SK-N-SH (cell line): Measurements from ENCODE around the gene TRIM8. TPM values are rescaled to one million over a fixed set of nuclear protein-coding genes. Genes with fewer than 3 reads are reported as not detected.

Experiments used
- CTCF ChIA-PET: fragments of 300-600, 350-600 bp; formaldehyde crosslinking; extraction: SDS; loops from one replicate; lab custom pipeline; 2021; lab: Yijun Ruan, JAX
- POLR2A ChIA-PET: fragments of 350-600 bp; sonication (Branson Sonifier 250); formaldehyde crosslinking; extraction: SDS; loops from one replicate; lab custom pipeline; 2020; ENCODE audit warnings: antibody characterized with exemption, inconsistent platforms; lab: Yijun Ruan, JAX
- DNase-seq: peaks from one replicate; pipeline ENCODE4 v3.0.0; 2012
- H2AFZ ChIP-seq: fragments of 200-600 bp; sonication (generic); 2 replicates; pipeline ENCODE4 v1.8.1; 2016; ENCODE audit warnings: antibody characterized with exemption, mild to moderate bottlenecking, low read depth
- H3F3A ChIP-seq: fragments of 200-600 bp; sonication (generic); replicated peaks from 2 replicates; pipeline ENCODE3; 2016; ENCODE audit warnings: antibody characterized with exemption, mild to moderate bottlenecking; ENCODE audit not compliant: insufficient read depth
- H3K27ac ChIP-seq, 2 experiments: fragments of 200-500 bp in 1 of 2; fragments of 200-600 bp in 1 of 2; sonication (Bioruptor generic) in 1 of 2; sonication (generic), shearing (Covaris generic) in 1 of 2; 2 replicates each; pipeline versions ENCODE4 v1.5.1 to v1.6.1; 2014 to 2016; ENCODE audit warnings: low read depth in 2 of 2, inconsistent platforms in 1 of 2, low read length in 1 of 2, mild to moderate bottlenecking in 1 of 2, mixed read lengths in 1 of 2
- H3K27me3 ChIP-seq: fragments of 200-600 bp; sonication (generic), shearing (Covaris generic); 2 replicates; pipeline ENCODE4 v1.6.1; 2016; ENCODE audit warnings: mixed run types; ENCODE audit not compliant: insufficient read depth
- H3K36me3 ChIP-seq, 2 experiments: fragments of 200-500 bp in 1 of 2; fragments of 200-600 bp in 1 of 2; sonication (Bioruptor generic) in 1 of 2; sonication (generic) in 1 of 2; replicated peaks in 1 of 2; 2 replicates each; pipeline versions ENCODE3 to v1.5.1; 2014 to 2016; ENCODE audit warnings: low read length in 1 of 2, mild to moderate bottlenecking in 1 of 2; ENCODE audit not compliant: insufficient read depth in 2 of 2, control insufficient read depth in 1 of 2
- H3K4me1 ChIP-seq, 2 experiments: fragments of 200-500 bp in 1 of 2; fragments of 200-600 bp in 1 of 2; sonication (Bioruptor generic) in 1 of 2; sonication (generic), shearing (Covaris generic) in 1 of 2; 2 replicates each; pipeline versions ENCODE4 v1.5.1 to v1.6.1; 2014 to 2016; ENCODE audit warnings: low read depth in 1 of 2, low read length in 1 of 2, mixed run types in 1 of 2; ENCODE audit not compliant: insufficient read depth in 2 of 2, control insufficient read depth in 1 of 2
- H3K4me2 ChIP-seq: fragments of 200-600 bp; sonication (generic), shearing (Covaris generic); 2 replicates; pipeline ENCODE4 v1.6.1; 2017; ENCODE audit warnings: mixed run types
- H3K4me3 ChIP-seq, 2 experiments: fragments of 200-500 bp in 1 of 2; fragments of 200-600 bp in 1 of 2; sonication (Bioruptor generic) in 1 of 2; sonication (generic), shearing (Covaris generic) in 1 of 2; 2 replicates each; pipeline versions ENCODE4 v1.5.1 to v1.8.1; 2014 to 2016; ENCODE audit warnings: low read depth in 2 of 2, inconsistent platforms in 1 of 2, low read length in 1 of 2, mild to moderate bottlenecking in 1 of 2, mixed read lengths in 1 of 2, moderate library complexity in 1 of 2
- H3K79me2 ChIP-seq: fragments of 200-600 bp; sonication (generic); 2 replicates; pipeline ENCODE4 v1.8.1; 2017; ENCODE audit warnings: mild to moderate bottlenecking; ENCODE audit not compliant: insufficient read depth
- H3K9ac ChIP-seq: fragments of 200-600 bp; sonication (generic); 2 replicates; pipeline ENCODE4 v1.6.1; 2017; ENCODE audit warnings: mixed run types
- H3K9me2 ChIP-seq: fragments of 200-600 bp; sonication (generic); 2 replicates; pipeline ENCODE4 v1.6.1; 2017; ENCODE audit warnings: mixed run types
- H3K9me3 ChIP-seq: fragments of 200-600 bp; sonication (generic); 2 replicates; pipeline ENCODE4 v1.6.1; 2017; ENCODE audit warnings: mixed run types, mild to moderate bottlenecking, moderate library complexity
- H4K20me1 ChIP-seq: fragments of 200-600 bp; sonication (generic); 2 replicates; pipeline ENCODE4 v1.6.1; 2017; ENCODE audit warnings: mild to moderate bottlenecking, mixed run types; ENCODE audit not compliant: insufficient read depth
- CHD2 ChIP-seq: fragments of 150-350 bp; IDR thresholded peaks from 2 replicates; pipeline ENCODE4 v1.6.1; 2018; ENCODE audit warnings: low read length; ENCODE audit not compliant: partially characterized antibody
- ELF1 ChIP-seq: IDR thresholded peaks from 2 replicates; pipeline ENCODE4 v1.4.0; 2012
- EP300 ChIP-seq, 2 experiments: IDR thresholded peaks; 2 replicates each; pipeline versions ENCODE4 v1.4.0 to v1.6.1; 2012; ENCODE audit warnings: borderline replicate concordance in 1 of 2, low read depth in 1 of 2, low read length in 1 of 2
- EZH2phosphoT487 ChIP-seq: fragments of 200-600 bp; sonication (generic); IDR thresholded peaks from 2 replicates; pipeline ENCODE4 v1.6.1; 2017; ENCODE audit warnings: low read depth, mixed run types, mild to moderate bottlenecking, antibody characterized with exemption, moderate library complexity, borderline replicate concordance
- FOXJ3 ChIP-seq: sonication (generic); formaldehyde crosslinking; IDR thresholded peaks from 2 replicates; pipeline ENCODE4 v1.5.1; 2020; ENCODE audit warnings: mild to moderate bottlenecking, missing genetic modification reagents
- FOXM1 ChIP-seq: IDR thresholded peaks from 2 replicates; pipeline ENCODE4 v1.4.0; 2012; ENCODE audit warnings: low read depth, mild to moderate bottlenecking
- GABPA ChIP-seq: IDR thresholded peaks from 2 replicates; pipeline ENCODE4 v1.4.0; 2012; ENCODE audit warnings: low read depth, mild to moderate bottlenecking
- GATA2 ChIP-seq: sonication (generic); formaldehyde crosslinking; IDR thresholded peaks from 2 replicates; pipeline ENCODE4 v1.5.0; 2020; ENCODE audit warnings: mild to moderate bottlenecking, missing genetic modification reagents
- IRF3 ChIP-seq: fragments of 150-350 bp; IDR thresholded peaks from 2 replicates; pipeline ENCODE4 v1.6.1; 2016; ENCODE audit warnings: mild to moderate bottlenecking, low read depth, low read length
- JUND ChIP-seq: IDR thresholded peaks from 2 replicates; pipeline ENCODE4 v1.4.0; 2012
- MXI1 ChIP-seq: IDR thresholded peaks from 2 replicates; pipeline ENCODE4 v1.6.1; 2012; ENCODE audit warnings: mild to moderate bottlenecking, low read depth, low read length, improper control_type of control experiment
- NFIC ChIP-seq: IDR thresholded peaks from 2 replicates; pipeline ENCODE4 v1.4.0; 2012; ENCODE audit warnings: borderline replicate concordance
- PBX3 ChIP-seq: IDR thresholded peaks from 2 replicates; pipeline ENCODE4; 2012
- REST ChIP-seq: IDR thresholded peaks from 2 replicates; pipeline ENCODE4 v1.6.1; 2012; ENCODE audit warnings: mild to moderate bottlenecking, low read depth, low read length, moderate library complexity
- RFX5 ChIP-seq: IDR thresholded peaks from 2 replicates; pipeline ENCODE4 v1.6.1; 2012; ENCODE audit warnings: mild to moderate bottlenecking, improper control_type of control experiment, low read length
- TCF12 ChIP-seq: IDR thresholded peaks from 2 replicates; pipeline ENCODE4 v1.4.0; 2012
- YY1 ChIP-seq: IDR thresholded peaks from 2 replicates; pipeline ENCODE4 v1.4.0; 2012; ENCODE audit warnings: low read depth, mild to moderate bottlenecking
- ZBTB33 ChIP-seq: IDR thresholded peaks from 2 replicates; pipeline ENCODE4 v1.4.0; 2012; ENCODE audit warnings: low read depth, borderline replicate concordance
- WGBS: methylation state at CpG from one replicate; pipeline ENCODE4 v1.1.6; 2017; ENCODE audit warnings: low lambda C conversion rate; 5-methylcytosine and 5-hydroxymethylcytosine counted together
- polyA plus RNA-seq, 3 experiments: library from polyadenylated mRNA; depleted of rRNA; stranded (reverse); fragments of >200 nt; gene quantifications; 2 replicates each; pipeline ENCODE4 v1.2.3, GENCODE V29; 2012

Gene TRIM8
- polyA plus RNA-seq, 1 of the 3 experiments (the other 2 are of a cell fraction), result 108 TPM

GRCh38 chr10:102668326-102669107 lies 24.2 kb downstream of the TRIM8 start:
- no peak overlapping the region for H3K27ac ChIP-seq
- TF ChIP-seq YY1 (no peak), GATA2 (CRISPR knock-in tag) (no peak), EZH2phosphoT487 (no peak), MXI1 (no peak), FOXM1 (no peak), EP300 (IDR thresholded peaks at IDR 0.05; ENCODE audit: borderline replicate concordance in 1 of 2, low read depth in 1 of 2, low read length in 1 of 2) (no peak), CHD2 (no peak), REST (no peak), NFIC (no peak), IRF3 (no peak), PBX3 (no peak), ZBTB33 (no peak), FOXJ3 (CRISPR knock-in tag) (no peak), RFX5 (no peak), GABPA (no peak), JUND (no peak), TCF12 (no peak), ELF1 (no peak)
- H4K20me1 ChIP-seq, result no peaks in the 10 kb centered on the region
- peaks cover 11 to 32% of the 10 kb centered on the region in 2 experiments; a peak in 3 of 4 replicates for H3K4me1 ChIP-seq
- H2AFZ ChIP-seq, result no peak overlapping the region
- 100% methylated on average over 8 of the region's 10 CpGs for WGBS
- no peaks in the 10 kb centered on the region for H3F3A ChIP-seq
- H3K9me3 ChIP-seq, result no peaks in the 10 kb centered on the region
- no peaks in the 10 kb centered on the region for H3K27me3 ChIP-seq
- ChIA-PET POLR2A (interaction anchor here (3.6 kb wide), 1 partner anchor 23 kb away, joined by 25 read pairs; no protein-coding TSS in a partner anchor), CTCF (interaction anchor here (3.0 to 12.9 kb wide), 5 partner anchors 10 to 43 kb away, joined by 10 to 123 read pairs (median 33); partner anchors contain the start of genes ARL3, SFXN2 and TRIM8)
- no peak for DNase-seq
- H3K79me2 ChIP-seq, result no peaks in the 10 kb centered on the region
- no peaks in the 10 kb centered on the region for H3K9me2 ChIP-seq
- H3K4me2 ChIP-seq, result no peak overlapping the region
- H3K4me3 ChIP-seq, result no peak overlapping the region
- no peak overlapping the region for H3K9ac ChIP-seq
- H3K36me3 ChIP-seq, result no peaks in the 10 kb centered on the region
